SKM-1 treated with dmso at 0.1 percent for 144 hours (cell line): ENCODE measurements around the gene EXOC6B.
"Not testable (repeated sequence)": the region's sequence is repeated elsewhere in the genome, so short reads cannot be mapped to it uniquely, and the experiment has no call there.

ENCODE experiments used
- DNase-seq: peaks from one replicate; lab custom pipeline; 2025; ENCODE audit not compliant: unreplicated experiment; lab: John Stamatoyannopoulos, UW

EXOC6B gene

GRCh38 chr2:72619626-72620025 is 206.2 kb downstream of the EXOC6B start:
- no peak for DNase-seq

- DNase-seq: no peak
Observed at GRCh38 chr2:72613931-72614330, 211.9 kb downstream of the EXOC6B start.

- no peak for DNase-seq
Observed at GRCh38 chr2:72612614-72613160, 213.1 kb downstream of the EXOC6B start.

- no peak for DNase-seq
Observed at GRCh38 chr2:72607189-72607588, 218.6 kb downstream of the EXOC6B start.

- no peak for DNase-seq
Observed at GRCh38 chr2:72605836-72606442, 219.9 kb downstream of the EXOC6B start.

- no peak for DNase-seq
Observed at GRCh38 chr2:72604468-72604867, 221.4 kb downstream of the EXOC6B start.

GRCh38 chr2:72603481-72603880 is 222.4 kb downstream of the EXOC6B start:
- no peak for DNase-seq

GRCh38 chr2:72602711-72603110 is 223.1 kb downstream of the EXOC6B start:
- DNase-seq: no peak

GRCh38 chr2:72602095-72602494 is 223.7 kb downstream of the EXOC6B start:
- no peak for DNase-seq

GRCh38 chr2:72583836-72584235 is 242.0 kb downstream of the EXOC6B start:
- not testable (repeated sequence) for DNase-seq

- DNase-seq: no peak
Observed at GRCh38 chr2:72583376-72583775, 242.5 kb downstream of the EXOC6B start.

GRCh38 chr2:72581560-72582181 is 244.2 kb downstream of the EXOC6B start:
- DNase-seq: no peak

GRCh38 chr2:72579591-72580180 is 246.1 kb downstream of the EXOC6B start:
- DNase-seq: peak; percentile 56

- no peak for DNase-seq
Observed at GRCh38 chr2:72576861-72577260, 249.0 kb downstream of the EXOC6B start.

- DNase-seq: no peak
Observed at GRCh38 chr2:72576459-72576858, 249.4 kb downstream of the EXOC6B start.

- no peak for DNase-seq
Observed at GRCh38 chr2:72574886-72575285, 250.9 kb downstream of the EXOC6B start.

- DNase-seq: no peak
Observed at GRCh38 chr2:72573232-72573631, 252.6 kb downstream of the EXOC6B start.

- no peak for DNase-seq
Observed at GRCh38 chr2:72572501-72572900, 253.3 kb downstream of the EXOC6B start.

GRCh38 chr2:72570413-72570812 is 255.4 kb downstream of the EXOC6B start:
- DNase-seq: no peak

- DNase-seq: no peak
Observed at GRCh38 chr2:72562451-72563153, 263.2 kb downstream of the EXOC6B start.

GRCh38 chr2:72561621-72562318 is 264.1 kb downstream of the EXOC6B start:
- DNase-seq: no peak
